ENCODE results near the gene ADRA1B. TPM values are rescaled to one million over a fixed set of nuclear protein-coding genes. Genes with fewer than 3 reads are reported as not detected.
A peak's percentile ranks its signal among the peaks of the same experiment; 100 is the strongest.

Gene ADRA1B
- total and polyA plus RNA-seq, 10 of the 15 experiments (the other 5 are each of a cell fraction or from before 2014, with no cell fraction given) = 0.04 TPM; not detected in 9

DNA sequence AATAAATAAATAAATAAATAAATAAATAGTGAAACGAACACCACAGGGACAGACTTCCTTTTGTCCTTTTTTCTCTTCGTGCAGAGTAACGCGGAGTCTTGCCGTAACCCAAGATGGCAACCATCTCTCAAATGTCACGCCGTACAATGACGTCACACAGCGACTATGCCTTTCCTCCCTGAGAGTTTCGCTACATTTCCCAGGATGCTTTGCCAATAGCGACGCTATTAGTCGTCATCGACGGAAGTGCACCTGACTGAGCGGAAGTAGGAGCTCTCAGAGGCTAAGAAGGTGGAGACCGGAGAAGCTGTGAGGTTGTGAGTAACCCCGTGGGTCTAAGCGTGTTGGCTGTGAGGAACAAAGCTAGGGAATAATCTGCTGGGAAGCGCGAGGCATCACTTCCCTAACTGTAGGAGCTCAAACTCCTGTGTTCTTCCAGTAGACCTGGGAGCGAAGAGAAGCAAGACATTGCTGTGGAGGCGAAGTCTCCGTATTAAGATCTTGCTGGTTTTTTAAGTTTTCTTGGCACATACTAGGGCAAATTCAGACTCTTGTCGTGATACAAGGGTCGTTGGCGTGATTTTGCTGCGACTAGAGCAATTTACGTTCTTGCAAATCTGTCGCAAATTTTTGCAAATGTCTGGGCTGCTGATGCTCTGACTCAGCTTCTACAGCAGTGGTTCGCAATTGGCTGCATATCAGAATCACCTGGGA lies 92.8 kb downstream of the ADRA1B start, which contains the start of gene TTC1 (continued):
- TF ChIP-seq, protein P1, sequence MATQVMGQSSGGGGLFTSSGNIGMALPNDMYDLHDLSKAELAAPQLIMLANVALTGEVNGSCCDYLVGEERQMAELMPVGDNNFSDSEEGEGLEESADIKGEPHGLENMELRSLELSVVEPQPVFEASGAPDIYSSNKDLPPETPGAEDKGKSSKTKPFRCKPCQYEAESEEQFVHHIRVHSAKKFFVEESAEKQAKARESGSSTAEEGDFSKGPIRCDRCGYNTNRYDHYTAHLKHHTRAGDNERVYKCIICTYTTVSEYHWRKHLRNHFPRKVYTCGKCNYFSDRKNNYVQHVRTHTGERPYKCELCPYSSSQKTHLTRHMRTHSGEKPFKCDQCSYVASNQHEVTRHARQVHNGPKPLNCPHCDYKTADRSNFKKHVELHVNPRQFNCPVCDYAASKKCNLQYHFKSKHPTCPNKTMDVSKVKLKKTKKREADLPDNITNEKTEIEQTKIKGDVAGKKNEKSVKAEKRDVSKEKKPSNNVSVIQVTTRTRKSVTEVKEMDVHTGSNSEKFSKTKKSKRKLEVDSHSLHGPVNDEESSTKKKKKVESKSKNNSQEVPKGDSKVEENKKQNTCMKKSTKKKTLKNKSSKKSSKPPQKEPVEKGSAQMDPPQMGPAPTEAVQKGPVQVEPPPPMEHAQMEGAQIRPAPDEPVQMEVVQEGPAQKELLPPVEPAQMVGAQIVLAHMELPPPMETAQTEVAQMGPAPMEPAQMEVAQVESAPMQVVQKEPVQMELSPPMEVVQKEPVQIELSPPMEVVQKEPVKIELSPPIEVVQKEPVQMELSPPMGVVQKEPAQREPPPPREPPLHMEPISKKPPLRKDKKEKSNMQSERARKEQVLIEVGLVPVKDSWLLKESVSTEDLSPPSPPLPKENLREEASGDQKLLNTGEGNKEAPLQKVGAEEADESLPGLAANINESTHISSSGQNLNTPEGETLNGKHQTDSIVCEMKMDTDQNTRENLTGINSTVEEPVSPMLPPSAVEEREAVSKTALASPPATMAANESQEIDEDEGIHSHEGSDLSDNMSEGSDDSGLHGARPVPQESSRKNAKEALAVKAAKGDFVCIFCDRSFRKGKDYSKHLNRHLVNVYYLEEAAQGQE (IDR thresholded peaks at IDR 0.05; ENCODE audit: low read depth, low read length) = 0 out of 2 replicates have a peak, but pooled peaks have one; percentile 32
- TF ChIP-seq MEF2B (IDR thresholded peaks at IDR 0.05; ENCODE audit: partially characterized antibody, poor library complexity, severe bottlenecking) (peak; percentile 6), ZNF622 (IDR thresholded peaks at IDR 0.05) (no peak), RAD51 (IDR thresholded peaks at IDR 0.05) (peak; percentile 81), NFYB (IDR thresholded peaks at IDR 0.05; ENCODE audit: insufficient read depth, low read depth, low read length) (no peak), SMAD1 (IDR thresholded peaks at IDR 0.05; ENCODE audit: low read depth, partially characterized antibody) (peak; percentile 81), ESRRA (IDR thresholded peaks at IDR 0.05; ENCODE audit: low read length) (0 out of 2 replicates have a peak, but pooled peaks have one; percentile 44), NFYA (IDR thresholded peaks at IDR 0.05; ENCODE audit: borderline replicate concordance, low read depth, low read length) (no peak), SREBF1 (IDR thresholded peaks at IDR 0.05; ENCODE audit: low read length) (0 out of 2 replicates have a peak, but pooled peaks have one; percentile 15), ZBED1 (IDR thresholded peaks at IDR 0.05; ENCODE audit: borderline replicate concordance) (peak; percentile 48; the same call in 1 of the 2 replicates), ZBTB33 (IDR thresholded peaks at IDR 0.05) (no peak), NFXL1 (IDR thresholded peaks at IDR 0.05; ENCODE audit: borderline replicate concordance) (no peak), BCL11A (IDR thresholded peaks at IDR 0.05; ENCODE audit: low read depth, low read length) (no peak), CBX5 (IDR thresholded peaks at IDR 0.05; ENCODE audit: low read depth) (no peak), RELA (IDR thresholded peaks at IDR 0.05; ENCODE audit: borderline replicate concordance, partially characterized antibody) (no peak), E2F4 (IDR thresholded peaks at IDR 0.05; ENCODE audit: low read depth, low read length) (no peak), NFIC (IDR thresholded peaks at IDR 0.05; ENCODE audit: low read depth, low read length) (0 out of 2 replicates have a peak, but pooled peaks have one; percentile 45), LARP7 (IDR thresholded peaks at IDR 0.05) (no peak), KAT2A (conservative IDR thresholded peaks at IDR 0.05; ENCODE audit: control insufficient read depth, low read depth, low read length) (no peak), DPF2 (IDR thresholded peaks at IDR 0.05) (no peak), BMI1 (IDR thresholded peaks at IDR 0.05; ENCODE audit: borderline replicate concordance) (no peak)
- TF ChIP-seq, protein P2, sequence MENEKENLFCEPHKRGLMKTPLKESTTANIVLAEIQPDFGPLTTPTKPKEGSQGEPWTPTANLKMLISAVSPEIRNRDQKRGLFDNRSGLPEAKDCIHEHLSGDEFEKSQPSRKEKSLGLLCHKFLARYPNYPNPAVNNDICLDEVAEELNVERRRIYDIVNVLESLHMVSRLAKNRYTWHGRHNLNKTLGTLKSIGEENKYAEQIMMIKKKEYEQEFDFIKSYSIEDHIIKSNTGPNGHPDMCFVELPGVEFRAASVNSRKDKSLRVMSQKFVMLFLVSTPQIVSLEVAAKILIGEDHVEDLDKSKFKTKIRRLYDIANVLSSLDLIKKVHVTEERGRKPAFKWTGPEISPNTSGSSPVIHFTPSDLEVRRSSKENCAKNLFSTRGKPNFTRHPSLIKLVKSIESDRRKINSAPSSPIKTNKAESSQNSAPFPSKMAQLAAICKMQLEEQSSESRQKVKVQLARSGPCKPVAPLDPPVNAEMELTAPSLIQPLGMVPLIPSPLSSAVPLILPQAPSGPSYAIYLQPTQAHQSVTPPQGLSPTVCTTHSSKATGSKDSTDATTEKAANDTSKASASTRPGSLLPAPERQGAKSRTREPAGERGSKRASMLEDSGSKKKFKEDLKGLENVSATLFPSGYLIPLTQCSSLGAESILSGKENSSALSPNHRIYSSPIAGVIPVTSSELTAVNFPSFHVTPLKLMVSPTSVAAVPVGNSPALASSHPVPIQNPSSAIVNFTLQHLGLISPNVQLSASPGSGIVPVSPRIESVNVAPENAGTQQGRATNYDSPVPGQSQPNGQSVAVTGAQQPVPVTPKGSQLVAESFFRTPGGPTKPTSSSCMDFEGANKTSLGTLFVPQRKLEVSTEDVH (IDR thresholded peaks at IDR 0.05; ENCODE audit: low read depth, partially characterized antibody) = peak; percentile 75
